Keratinocyte (primary cell): ENCODE data around the gene NACAD. TPM values are rescaled to one million over a fixed set of nuclear protein-coding genes. Genes with fewer than 3 reads are reported as not detected.

Experiments
- DNase-seq: peaks from one replicate; pipeline ENCODE4 v3.0.0-alpha.2; 2011; ENCODE audit warnings: low read depth, missing footprints, low spot score
- FAIRE-seq: peaks from 2 replicates; lab custom pipeline; 2011; peaks lifted over from hg19 to GRCh38; lab: Jason Lieb, UNC
- H2AFZ ChIP-seq: 2 replicates; pipeline ENCODE4 v1.6.0; 2012; ENCODE audit warnings: low read length, control low read depth, inconsistent platforms; ENCODE audit not compliant: control insufficient read depth
- H3K27ac ChIP-seq: 2 replicates; pipeline ENCODE4 v1.5.1; 2011; ENCODE audit warnings: low read length; ENCODE audit not compliant: control insufficient read depth, insufficient read depth
- H3K27me3 ChIP-seq: 3 replicates; pipeline ENCODE4 v1.6.0; 2011; ENCODE audit warnings: low read length; ENCODE audit not compliant: control insufficient read depth, insufficient read depth; ENCODE audit errors: extremely low read depth
- H3K36me3 ChIP-seq, 2 experiments: 2 replicates in 1 of 2; 3 replicates in 1 of 2; pipeline ENCODE4 v1.5.1; 2011; ENCODE audit warnings: low read length in 2 of 2, mild to moderate bottlenecking in 1 of 2; ENCODE audit not compliant: control insufficient read depth in 2 of 2, insufficient read depth in 2 of 2; ENCODE audit errors: extremely low read depth in 1 of 2
- H3K4me1 ChIP-seq: 3 replicates; pipeline ENCODE4 v1.5.1; 2011; ENCODE audit warnings: low read length; ENCODE audit not compliant: control insufficient read depth, insufficient read depth; ENCODE audit errors: extremely low read depth
- H3K4me2 ChIP-seq: 3 replicates; pipeline ENCODE4 v1.6.0; 2011; ENCODE audit warnings: low read depth, low read length; ENCODE audit not compliant: control insufficient read depth, insufficient read depth; ENCODE audit errors: extremely low read depth
- H3K4me3 ChIP-seq, 3 experiments: fragments of 200-600 bp in 1 of 3; sonication (generic) in 1 of 3; 2 replicates in 2 of 3; 3 replicates in 1 of 3; pipeline ENCODE4 v1.5.1; 2011 to 2016; ENCODE audit warnings: low read length in 3 of 3, mild to moderate bottlenecking in 3 of 3, control low read depth in 2 of 3, inconsistent platforms in 1 of 3, low read depth in 1 of 3, mixed read lengths in 1 of 3, mixed run types in 1 of 3, moderate library complexity in 1 of 3; ENCODE audit not compliant: control insufficient read depth in 2 of 3, insufficient read depth in 2 of 3; ENCODE audit errors: extremely low read depth in 1 of 3
- H3K79me2 ChIP-seq: 2 replicates; pipeline ENCODE4 v1.6.0; 2012; ENCODE audit warnings: low read length; ENCODE audit not compliant: control insufficient read depth, insufficient read depth
- H3K9ac ChIP-seq: 3 replicates; pipeline ENCODE4 v1.6.0; 2011; ENCODE audit warnings: low read length; ENCODE audit not compliant: control insufficient read depth, insufficient read depth; ENCODE audit errors: extremely low read depth
- H3K9me1 ChIP-seq: 3 replicates; pipeline ENCODE4 v1.6.0; 2011; ENCODE audit warnings: low read length; ENCODE audit not compliant: control insufficient read depth, insufficient read depth; ENCODE audit errors: extremely low read depth
- H3K9me3 ChIP-seq: 2 replicates; pipeline ENCODE4 v1.5.1; 2012; ENCODE audit warnings: low read depth, low read length; ENCODE audit not compliant: control insufficient read depth
- H4K20me1 ChIP-seq: 3 replicates; pipeline ENCODE4 v1.6.0; 2011; ENCODE audit warnings: low read length; ENCODE audit not compliant: control insufficient read depth, insufficient read depth; ENCODE audit errors: extremely low read depth
- CTCF ChIP-seq, 3 experiments: IDR thresholded peaks in 1 of 3; conservative IDR thresholded peaks in 1 of 3; optimal IDR thresholded peaks in 1 of 3; 2 replicates in 2 of 3; 3 replicates in 1 of 3; pipeline versions ENCODE3 to v1.5.1; 2011; ENCODE audit warnings: low read length in 3 of 3, mild to moderate bottlenecking in 3 of 3, moderate library complexity in 2 of 3, control low read depth in 1 of 3, inconsistent platforms in 1 of 3; ENCODE audit not compliant: insufficient read depth in 2 of 3; ENCODE audit errors: extremely low read depth in 1 of 3
- EZH2 ChIP-seq: IDR thresholded peaks from one replicate; pipeline ENCODE4 v1.6.1; 2012; ENCODE audit warnings: inconsistent platforms, mild to moderate bottlenecking, low read length, moderate library complexity
- dilution Hi-C: fragments of 300-500 bp; cut with MboI; formaldehyde crosslinking; loops from one replicate; pipeline ENCODE4 v1.7.0; 2020; ENCODE audit warnings: low sequenced_read_pairs; ENCODE audit not compliant: extremely low pct_ligation_motif_present
- polyA plus RNA-seq, 5 experiments: library from polyadenylated mRNA; depleted of rRNA in 3 of 5; stranded (reverse) in 3 of 5; stranded (forward) in 1 of 5; unstranded in 1 of 5; fragments of >200 nt; gene quantifications; 1 replicate in 1 of 5; 2 replicates in 3 of 5; 3 replicates in 1 of 5; pipeline versions ENCODE4 v1.2.1 to v1.2.3, GENCODE V29; 2011 to 2012; ENCODE audit warnings: missing spikeins in 2 of 5, low read depth in 1 of 5, low replicate concordance in 1 of 5

NACAD gene
- polyA plus RNA-seq, 1 donor (not counting 4 experiments of a cell fraction or from before 2014, with no cell fraction given), result 0.14 TPM

- Histone ChIP-seq H3K9me1 (peaks cover 2% of the 10 kb centered on the region), H3K27ac (no peak overlapping the region), H4K20me1 (peaks cover 9% of the 10 kb centered on the region), H3K9ac (no peak overlapping the region), H3K27me3 (no peaks in the 10 kb centered on the region), H3K79me2 (peaks cover 69% of the 10 kb centered on the region), H3K4me3 (no peak overlapping the region), H3K4me2 (no peak overlapping the region), H2AFZ (no peak overlapping the region), H3K4me1 (peaks cover 18% of the 10 kb centered on the region), H3K9me3 (no peaks in the 10 kb centered on the region), H3K36me3 (peaks cover 67 to 88% of the 10 kb centered on the region in 2 experiments)
- FAIRE-seq (no peak), DNase-seq (no peak)
- no peak for TF ChIP-seq CTCF (optimal IDR thresholded peaks at IDR 0.05 in 1 of 3, IDR thresholded peaks at IDR 0.05 in 1 of 3, conservative IDR thresholded peaks at IDR 0.05 in 1 of 3; ENCODE audit: extremely low read depth in 1 of 3, insufficient read depth in 2 of 3, low read length in 3 of 3)
- TF ChIP-seq EZH2, result no peak
- dilution Hi-C loops, result no loop called here
These were observed 16.2 kb upstream of the NACAD start for GRCh38 chr7:45104844-45105587.

GRCh38 chr7:45103958-45104843, 15.4 kb upstream of the NACAD start:
- Histone ChIP-seq H3K79me2 (peaks cover 61% of the 10 kb centered on the region), H3K27ac (no peak overlapping the region), H3K9me3 (no peaks in the 10 kb centered on the region), H4K20me1 (peaks cover 12% of the 10 kb centered on the region), H3K4me3 (no peak overlapping the region), H3K36me3 (peaks cover 74 to 89% of the 10 kb centered on the region in 2 experiments), H3K27me3 (no peaks in the 10 kb centered on the region), H3K9me1 (peaks cover 2% of the 10 kb centered on the region), H3K4me1 (peaks cover 21% of the 10 kb centered on the region), H3K9ac (no peak overlapping the region), H2AFZ (no peak overlapping the region), H3K4me2 (no peak overlapping the region)
- TF ChIP-seq EZH2, result no peak
- dilution Hi-C loops, result no loop called here
- no peak for DNase-seq
- FAIRE-seq, result no peak
